Suprapubic skin (tissue), 4 donors: ENCODE results near the gene ANXA2.

Source experiments
- EP300 ChIP-seq: sonication (generic); formaldehyde crosslinking; IDR thresholded peaks from one replicate; pipeline ENCODE4 v1.6.1; 2017; ENCODE audit warnings: antibody characterized with exemption
- POLR2A ChIP-seq, 2 donors: fragments of 450-650 bp; IDR thresholded peaks; one replicate each; pipeline ENCODE4 v1.6.1; 2017; ENCODE audit warnings: antibody characterized with exemption in 2 of 2, mild to moderate bottlenecking in 2 of 2, moderate library complexity in 2 of 2
- POLR2AphosphoS5 ChIP-seq, 3 donors: sonication (generic); formaldehyde crosslinking; IDR thresholded peaks; one replicate each; pipeline ENCODE4 v1.6.1; 2017; ENCODE audit warnings: antibody characterized with exemption in 3 of 3
- TF ChIP-seq, protein P1 (sequence below), 2 donors: fragments of 200-600 bp in 1 of 2; fragments of 450-650 bp in 1 of 2; sonication (generic) in 1 of 2; IDR thresholded peaks; one replicate each; pipeline ENCODE4 v1.5.1; 2016 to 2019; ENCODE audit warnings: antibody characterized with exemption in 2 of 2, mild to moderate bottlenecking in 1 of 2, moderate library complexity in 1 of 2

GRCh38 chr15:60444289-60444912 is 46.6 kb upstream of the ANXA2 start:
- no peak for TF ChIP-seq EP300
- TF ChIP-seq, protein P1, sequence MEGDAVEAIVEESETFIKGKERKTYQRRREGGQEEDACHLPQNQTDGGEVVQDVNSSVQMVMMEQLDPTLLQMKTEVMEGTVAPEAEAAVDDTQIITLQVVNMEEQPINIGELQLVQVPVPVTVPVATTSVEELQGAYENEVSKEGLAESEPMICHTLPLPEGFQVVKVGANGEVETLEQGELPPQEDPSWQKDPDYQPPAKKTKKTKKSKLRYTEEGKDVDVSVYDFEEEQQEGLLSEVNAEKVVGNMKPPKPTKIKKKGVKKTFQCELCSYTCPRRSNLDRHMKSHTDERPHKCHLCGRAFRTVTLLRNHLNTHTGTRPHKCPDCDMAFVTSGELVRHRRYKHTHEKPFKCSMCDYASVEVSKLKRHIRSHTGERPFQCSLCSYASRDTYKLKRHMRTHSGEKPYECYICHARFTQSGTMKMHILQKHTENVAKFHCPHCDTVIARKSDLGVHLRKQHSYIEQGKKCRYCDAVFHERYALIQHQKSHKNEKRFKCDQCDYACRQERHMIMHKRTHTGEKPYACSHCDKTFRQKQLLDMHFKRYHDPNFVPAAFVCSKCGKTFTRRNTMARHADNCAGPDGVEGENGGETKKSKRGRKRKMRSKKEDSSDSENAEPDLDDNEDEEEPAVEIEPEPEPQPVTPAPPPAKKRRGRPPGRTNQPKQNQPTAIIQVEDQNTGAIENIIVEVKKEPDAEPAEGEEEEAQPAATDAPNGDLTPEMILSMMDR (IDR thresholded peaks at IDR 0.05): peak in 1 of 2 donors; percentile 48
- TF ChIP-seq POLR2A (IDR thresholded peaks at IDR 0.05): no peak
- no peak for TF ChIP-seq POLR2AphosphoS5 (IDR thresholded peaks at IDR 0.05)
